Adrenal gland (tissue), 12 donors: Measurements from ENCODE around the gene PNPO. TPM values are rescaled to one million over a fixed set of nuclear protein-coding genes. Genes with fewer than 3 reads are reported as not detected.
A peak's percentile ranks its signal among the peaks of the same experiment; 100 is the strongest.

Experiments used
- DNase-seq, 7 donors: peaks; one replicate each; pipeline ENCODE4 v3.0.0-alpha.2; 2019 to 2020
- H3K27ac ChIP-seq, 5 donors: fragments of 200-600 bp; sonication (generic) in 4 of 5; 1 replicate in 3 of 5; 2 replicates in 2 of 5; pipeline versions ENCODE4 v1.5.1 to v1.8.0; 2016 to 2020; ENCODE audit warnings: mild to moderate bottlenecking in 1 of 5
- H3K27me3 ChIP-seq: fragments of 200-600 bp; 2 replicates; pipeline ENCODE4 v1.8.0; 2021
- H3K36me3 ChIP-seq, 2 donors: fragments of 200-600 bp; replicated peaks in 1 of 2; 1 replicate in 1 of 2; 2 replicates in 1 of 2; pipeline versions ENCODE4 v1.5.1 to v1.8.0; 2018 to 2022
- H3K4me1 ChIP-seq, 2 donors: fragments of 200-600 bp; replicated peaks in 1 of 2; 1 replicate in 1 of 2; 2 replicates in 1 of 2; pipeline versions ENCODE4 v1.5.1 to v1.8.0; 2018 to 2021
- H3K4me3 ChIP-seq, 4 donors: fragments of 200-600 bp; sonication (generic) in 3 of 4; one replicate each; pipeline ENCODE4 v1.5.1; 2016 to 2018
- H3K9me3 ChIP-seq, 3 donors: fragments of 200-600 bp; sonication (generic) in 1 of 3; replicated peaks in 1 of 3; 1 replicate in 2 of 3; 2 replicates in 1 of 3; pipeline versions ENCODE4 v1.5.1 to v1.8.0; 2016 to 2021
- CTCF ChIP-seq, 6 experiments: fragments of 450-650 bp in 4 of 6; fragments of 200-600 bp in 2 of 6; sonication (generic) in 1 of 6; IDR thresholded peaks; 1 replicate in 5 of 6; 2 replicates in 1 of 6; pipeline versions ENCODE4 v1.5.1 to v1.8.0; 2016 to 2021; ENCODE audit warnings: antibody characterized with exemption in 6 of 6, mild to moderate bottlenecking in 2 of 6, moderate library complexity in 1 of 6
- POLR2A ChIP-seq, 2 donors: fragments of 450-650 bp; IDR thresholded peaks; one replicate each; pipeline ENCODE4 v1.6.1; 2017; ENCODE audit warnings: antibody characterized with exemption in 2 of 2, mild to moderate bottlenecking in 2 of 2, moderate library complexity in 1 of 2
- WGBS, 4 donors: extraction: QIAGEN DNeasy Blood & Tissue Kit in 2 of 4; methylation state at CpG; one replicate each; pipeline versions ENCODE4 v1.1.5 to v1.1.7; 2013 to 2017; 5-methylcytosine and 5-hydroxymethylcytosine counted together
- intact Hi-C, 2 donors: fragments of 100-400 bp; cut with DNase I; formaldehyde crosslinking; loops; one replicate each; pipeline versions ENCODE4 v1.14.1 to v1.15.0; 2022 to 2023
- polyA plus RNA-seq, 3 donors: library from polyadenylated mRNA; stranded (reverse); fragments of 200-250 nt in 2 of 3; fragments of 350-450 nt in 1 of 3; fragmentation: Illumina TruSeq in 1 of 3; extraction: RNeasy Lipid Tissue Mini Kit (QIAGEN cat#74804) in 1 of 3; gene quantifications; one replicate each; pipeline ENCODE4 v1.2.3, GENCODE V29; 2013 to 2014
- total RNA-seq, 9 donors: library from RNA; depleted of rRNA in 4 of 9; stranded (reverse); fragments of >200 nt in 4 of 9; fragments of 120-200 nt in 1 of 9; fragmentation: NEBNext Ultra II Directional in 1 of 9; extraction: Animal tissue kit (Norgen Biotek cat#: 25700) in 1 of 9; gene quantifications; one replicate each; pipeline versions ENCODE4 v1.1.0 to v1.2.4, GENCODE V29; 2013 to 2023
- donor health status: healthy with polysubstance abuse.
- donor health status: Bipolar disorder and iron deficiency.
- donor health status: DM: yes; HTN: yes; CAD: no.
- donor health status: DM: no; HTN: no; CAD: no.
- donor health status: DM: no; HTN: no; CAD: no.
- donor health status: DM: yes; HTN: yes; CAD: no.

The PNPO gene
- total and polyA plus RNA-seq, 12 donors, result 19.7 to 91.5 (median 52.4) TPM

GRCh38 chr17:47906443-47906842 lies 34.9 kb upstream of the PNPO start:
- no peak for DNase-seq
- H3K27me3 ChIP-seq, result no peaks in the 10 kb centered on the region
- intact Hi-C loops, result no loop called here
- no peaks in the 10 kb centered on the region for H3K36me3 ChIP-seq
- no peak for TF ChIP-seq CTCF (IDR thresholded peaks at IDR 0.05)
- no peak for TF ChIP-seq POLR2A (IDR thresholded peaks at IDR 0.05)
- peaks cover 6 to 31% of the 10 kb centered on the region in 2 donors for H3K4me1 ChIP-seq
- no peak overlapping the region for H3K4me3 ChIP-seq
- 78 to 95% (median 85%) methylated on average over 3 of the region's 3 CpGs for WGBS, 4 donors
- H3K27ac ChIP-seq, result peak overlapping the region in 2 of 5 donors; percentile 66 to 89
- H3K9me3 ChIP-seq, result no peaks in the 10 kb centered on the region

- no peak for TF ChIP-seq POLR2A (IDR thresholded peaks at IDR 0.05)
- no peak for TF ChIP-seq CTCF (IDR thresholded peaks at IDR 0.05)
- H3K9me3 ChIP-seq, result no peaks in the 10 kb centered on the region
- no peak overlapping the region for H3K4me3 ChIP-seq
- WGBS, 4 donors, result 70 to 80% (median 77%) methylated on average over 8 of the region's 8 CpGs
- H3K4me1 ChIP-seq, result peaks cover 6 to 31% of the 10 kb centered on the region in 2 donors
- intact Hi-C loops, result no loop called here
- no peaks in the 10 kb centered on the region for H3K27me3 ChIP-seq
- no peak overlapping the region for H3K27ac ChIP-seq
- no peak for DNase-seq
- no peaks in the 10 kb centered on the region for H3K36me3 ChIP-seq
These were observed 33.3 kb upstream of the PNPO start for GRCh38 chr17:47907932-47908562.

- WGBS, 4 donors, result 93 to 96% (median 95%) methylated on average over 2 of the region's 2 CpGs
- Histone ChIP-seq H3K9me3 (no peaks in the 10 kb centered on the region), H3K27ac (no peak overlapping the region), H3K36me3 (peaks cover 0 to 6% of the 10 kb centered on the region in 2 donors), H3K4me3 (no peak overlapping the region), H3K27me3 (no peaks in the 10 kb centered on the region), H3K4me1 (peaks cover 0 to 6% of the 10 kb centered on the region in 2 donors)
- intact Hi-C loops, result no loop called here
- DNase-seq, result no peak
- TF ChIP-seq CTCF (IDR thresholded peaks at IDR 0.05), result no peak
- no peak for TF ChIP-seq POLR2A (IDR thresholded peaks at IDR 0.05)
These were observed 28.3 kb upstream of the PNPO start for GRCh38 chr17:47913050-47913449.

GRCh38 chr17:47914306-47914948 lies 26.9 kb upstream of the PNPO start:
- no peak overlapping the region for H3K4me3 ChIP-seq
- WGBS, 4 donors, result 47 to 70% (median 64%) methylated on average over 4 of the region's 4 CpGs
- H3K4me1 ChIP-seq, result peaks cover 0 to 6% of the 10 kb centered on the region in 2 donors
- no peak overlapping the region for H3K27ac ChIP-seq
- H3K36me3 ChIP-seq, result peaks cover 0 to 6% of the 10 kb centered on the region in 2 donors
- DNase-seq, result no peak
- no peak for TF ChIP-seq POLR2A (IDR thresholded peaks at IDR 0.05)
- TF ChIP-seq CTCF (IDR thresholded peaks at IDR 0.05), result no peak
- H3K27me3 ChIP-seq, result no peaks in the 10 kb centered on the region
- intact Hi-C loops, result no loop called here
- H3K9me3 ChIP-seq, result no peaks in the 10 kb centered on the region
